Right renal cortex interstitium (tissue), 3 donors: ENCODE data around the gene KRTAP1-5. TPM values are rescaled to one million over a fixed set of nuclear protein-coding genes. Genes with fewer than 3 reads are reported as not detected.
"Not testable (repeated sequence)": the region's sequence is repeated elsewhere in the genome, so short reads cannot be mapped to it uniquely, and the experiment has no call there.

Experiments used
- DNase-seq, 3 donors: peaks; one replicate each; pipeline ENCODE4 v3.0.0-alpha.2; 2013; ENCODE audit warnings: low read depth in 3 of 3, low spot score in 2 of 3
- polyA plus RNA-seq, 3 donors: library from polyadenylated mRNA; unstranded; fragments of 120-200 nt; gene quantifications; one replicate each; pipeline ENCODE4 v1.2.1, GENCODE V29; 2013; ENCODE audit not compliant: insufficient read length in 3 of 3

Gene KRTAP1-5
- polyA plus RNA-seq, 3 donors: not detected

DNA sequence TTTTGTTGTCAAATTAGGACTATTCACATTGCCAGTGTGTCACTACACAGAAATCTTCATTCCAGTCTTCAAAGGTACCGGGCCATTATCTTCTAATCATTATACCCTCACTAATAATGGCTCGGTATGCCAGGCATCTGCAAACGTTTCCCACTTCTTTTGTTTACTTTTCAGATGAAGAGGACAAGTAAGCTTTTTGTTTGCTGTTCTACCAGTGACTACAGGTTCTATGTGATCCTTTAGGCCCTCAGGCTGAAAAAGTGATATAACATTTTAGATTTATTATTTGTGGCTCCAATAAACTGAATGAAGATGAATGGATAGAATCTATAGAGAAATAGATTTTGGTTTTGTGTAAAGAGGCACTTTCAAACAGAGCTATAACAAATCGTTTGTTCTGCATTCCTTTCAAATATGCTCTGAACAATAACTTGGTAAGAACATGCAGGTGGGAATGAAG lies 17.7 kb downstream of the KRTAP1-5 start:
- no peak for DNase-seq

DNA sequence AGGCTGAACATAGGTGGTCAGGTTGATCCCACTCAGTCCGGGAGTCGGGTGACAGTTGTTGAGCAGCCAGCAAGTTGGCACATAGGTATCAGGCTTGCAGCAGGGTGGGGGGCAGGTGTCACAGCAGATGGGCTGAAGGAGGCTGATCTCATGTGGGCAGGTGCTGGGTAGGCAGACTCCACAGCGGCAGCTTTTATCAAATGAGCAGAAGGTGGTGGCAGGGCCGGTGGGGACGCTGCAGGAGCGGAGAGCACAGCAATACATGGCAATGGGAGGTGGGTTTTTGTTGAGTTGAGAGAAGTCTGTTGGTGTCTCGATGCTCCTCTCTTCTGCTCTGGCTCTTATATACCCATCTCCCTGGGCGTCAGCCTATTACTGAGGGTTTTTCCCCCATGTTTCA lies 18.2 kb downstream of the KRTAP1-5 start, which contains the start of gene KRTAP3-1:
Gene KRTAP3-1, minus strand, starts transcription at position 318 of the 400 bp plus-strand sequence. Its CDS starts 54 bp downstream, at position 264.
- DNase-seq: no peak

DNA sequence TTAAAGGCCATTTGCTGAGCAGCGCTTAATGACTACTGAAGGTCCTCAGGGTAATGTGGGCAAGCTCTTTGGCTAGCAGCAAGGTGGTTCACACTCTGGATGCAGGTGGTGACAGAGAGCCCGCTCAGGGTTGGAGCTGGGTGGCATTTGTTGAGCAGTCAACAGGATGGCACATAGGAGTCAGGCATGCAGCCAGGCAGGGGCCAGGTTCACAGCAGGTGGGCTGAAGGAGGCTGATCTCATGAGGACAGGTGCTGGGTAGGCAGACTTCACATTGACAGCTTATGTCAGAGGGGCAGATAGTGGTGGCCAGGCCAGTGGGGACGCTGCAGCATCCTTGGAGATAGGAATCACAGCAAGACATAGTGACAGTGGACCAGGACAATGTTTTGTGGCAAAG lies 22.6 kb downstream of the KRTAP1-5 start:
- DNase-seq: no peak

DNA sequence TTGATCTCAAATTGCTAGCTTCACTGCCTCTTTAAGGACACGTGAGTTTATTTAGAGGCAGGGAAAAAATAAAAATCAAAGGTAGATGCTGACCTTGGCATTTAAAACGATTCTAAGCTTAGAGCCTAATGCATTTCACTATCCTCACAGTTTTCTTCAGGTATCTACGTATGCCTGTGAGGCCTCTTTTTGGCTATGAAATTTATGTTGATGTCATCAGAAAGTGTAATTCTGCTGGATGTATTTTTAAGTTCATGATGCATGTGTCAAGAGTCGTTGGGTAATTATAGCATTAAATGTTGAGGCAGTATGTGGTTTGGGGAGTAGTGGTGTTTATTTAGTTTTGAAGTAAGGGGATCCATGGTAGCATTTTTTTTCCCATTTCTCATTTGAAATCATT lies 23.1 kb downstream of the KRTAP1-5 start:
- DNase-seq: no peak

DNA sequence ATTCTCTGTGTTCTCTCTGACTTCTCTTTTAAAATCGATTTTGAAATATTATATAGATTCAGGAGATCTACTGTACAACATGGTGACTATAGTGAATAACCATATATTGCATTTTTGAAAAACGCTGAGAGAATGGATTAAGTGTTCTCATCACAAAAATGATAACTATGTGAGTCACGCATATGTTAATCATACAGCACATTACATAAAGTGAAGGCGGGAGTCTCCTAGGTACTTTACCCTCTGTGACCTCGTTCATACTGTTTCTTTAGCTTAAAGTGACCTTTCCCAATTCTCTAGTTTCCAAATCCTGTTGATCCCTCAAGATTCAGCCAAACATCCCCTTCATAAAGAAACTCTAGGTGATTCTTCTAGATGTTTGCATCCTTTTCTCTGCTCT lies 24.2 kb downstream of the KRTAP1-5 start:
- no peak for DNase-seq

DNA sequence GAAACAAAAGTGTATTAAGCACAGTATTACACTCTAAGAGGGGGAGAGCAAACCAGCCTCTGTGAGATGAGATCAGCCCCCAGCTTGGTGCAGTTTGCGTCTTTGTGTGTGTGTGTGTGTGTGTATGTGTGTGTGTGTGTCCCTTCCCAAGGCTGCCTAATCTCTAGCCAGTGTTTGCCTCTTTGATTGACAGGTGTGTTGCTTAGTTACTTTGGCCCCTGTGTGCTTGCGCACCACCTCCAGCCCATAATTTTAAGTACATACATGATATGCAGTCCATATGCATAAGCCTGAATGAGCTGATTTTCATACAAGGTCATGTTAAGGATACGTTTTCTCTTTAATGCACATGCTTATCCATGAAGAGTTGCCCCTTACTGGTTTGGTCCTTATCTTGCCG lies 25.2 kb downstream of the KRTAP1-5 start:
- DNase-seq: no peak

DNA sequence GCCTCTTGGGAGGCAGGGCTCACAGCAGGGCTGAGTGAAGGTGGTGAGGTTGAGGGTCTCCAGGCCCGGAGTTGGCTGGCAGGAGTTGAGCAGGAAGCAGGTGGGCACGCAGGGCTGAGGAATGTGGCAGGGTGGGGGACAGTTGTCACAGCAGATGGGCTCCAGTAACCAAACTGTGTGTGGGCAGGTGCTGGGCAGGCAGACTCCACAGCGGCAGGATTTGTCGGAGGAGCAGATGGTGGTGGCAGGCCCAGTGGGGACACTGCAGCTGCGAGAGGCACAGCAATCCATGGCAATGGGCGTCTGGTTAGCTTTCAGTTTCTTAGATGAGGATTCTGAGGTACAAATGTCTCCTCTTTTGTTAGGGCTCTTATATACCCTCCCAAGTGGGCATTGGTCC lies 27.4 kb downstream of the KRTAP1-5 start, which contains the start of gene KRTAP3-2:
Gene KRTAP3-2, minus strand, starts transcription at position 344 of the 400 bp plus-strand sequence. Its CDS starts 53 bp downstream, at position 291.
- DNase-seq: not testable (repeated sequence)

DNA sequence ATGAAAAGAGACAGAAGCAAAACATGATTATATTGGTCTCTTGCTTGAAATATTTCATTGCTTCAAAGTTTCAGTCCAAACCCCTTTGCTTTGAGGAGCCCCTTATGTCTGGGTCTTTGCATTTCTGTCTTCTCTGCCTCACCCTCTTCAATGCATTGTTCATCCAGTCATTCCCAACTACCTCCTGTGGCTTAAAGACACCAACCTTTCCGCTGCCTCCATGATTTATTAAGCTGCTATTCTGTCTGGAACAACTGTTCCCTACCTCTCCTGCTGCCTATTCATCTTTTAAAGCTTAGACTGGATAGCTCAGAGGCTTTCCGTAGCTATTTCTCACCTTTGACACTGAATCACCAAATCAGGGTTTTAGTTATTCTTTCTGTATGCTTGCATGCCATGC lies 29.6 kb downstream of the KRTAP1-5 start:
- no peak for DNase-seq

DNA sequence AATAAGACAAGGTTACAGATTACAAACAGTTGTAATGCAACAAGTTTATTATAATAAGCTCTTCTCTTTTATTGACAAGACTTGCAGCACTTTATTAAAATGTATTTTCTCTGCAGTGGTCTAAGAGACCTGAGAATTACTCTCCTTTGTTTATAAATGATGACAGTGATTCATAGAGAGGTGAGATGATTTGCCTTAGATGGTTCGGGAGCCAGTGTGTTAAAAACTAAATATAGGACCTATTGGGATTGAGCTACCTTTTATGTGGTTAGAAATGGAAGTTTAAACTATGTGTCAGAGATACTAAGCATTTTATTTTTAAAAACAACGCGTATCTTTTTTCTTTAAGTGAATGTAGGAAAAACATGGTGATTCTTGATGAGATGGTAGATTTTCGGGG lies 30.2 kb downstream of the KRTAP1-5 start:
- no peak for DNase-seq

DNA sequence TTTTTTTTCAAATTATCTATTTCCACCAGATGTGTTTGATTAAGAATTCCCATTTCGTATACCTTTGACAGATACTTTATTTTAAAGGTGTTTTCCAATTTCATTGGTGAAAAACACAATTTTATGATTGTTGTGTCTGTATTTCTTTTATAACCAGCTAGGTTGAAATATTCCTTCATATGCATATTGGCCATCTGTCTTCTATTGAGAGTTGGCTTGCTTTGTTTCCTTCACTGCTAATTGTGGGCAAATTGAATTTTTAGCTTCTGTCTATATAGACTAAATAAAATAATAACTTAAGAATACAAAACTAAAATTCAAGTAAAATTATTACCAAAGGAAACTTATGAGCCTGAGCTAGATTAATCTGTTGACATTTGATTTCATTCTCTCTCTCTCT lies 31.9 kb downstream of the KRTAP1-5 start:
- DNase-seq: no peak

DNA sequence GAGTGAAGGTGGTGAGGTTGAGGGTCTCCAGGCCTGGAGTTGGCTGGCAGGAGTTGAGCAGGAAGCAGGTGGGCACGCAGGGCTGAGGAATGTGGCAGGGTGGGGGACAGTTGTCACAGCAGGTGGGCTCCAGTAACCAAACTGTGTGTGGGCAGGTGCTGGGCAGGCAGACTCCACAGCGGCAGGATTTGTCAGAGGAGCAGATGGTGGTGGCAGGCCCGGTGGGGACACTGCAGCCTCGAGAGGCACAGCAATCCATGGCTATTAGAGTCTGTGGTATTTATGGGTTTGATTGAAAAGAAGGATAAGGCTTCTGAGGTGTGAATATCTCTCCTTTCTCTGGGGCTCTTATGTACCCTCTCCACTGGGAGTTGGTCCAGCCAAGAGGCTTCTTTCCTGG lies 33.2 kb downstream of the KRTAP1-5 start, which contains the start of gene KRTAP3-3:
Gene KRTAP3-3, minus strand, starts transcription at position 326 of the 400 bp plus-strand sequence. Its CDS starts 67 bp downstream, at position 259.
- DNase-seq: no peak

DNA sequence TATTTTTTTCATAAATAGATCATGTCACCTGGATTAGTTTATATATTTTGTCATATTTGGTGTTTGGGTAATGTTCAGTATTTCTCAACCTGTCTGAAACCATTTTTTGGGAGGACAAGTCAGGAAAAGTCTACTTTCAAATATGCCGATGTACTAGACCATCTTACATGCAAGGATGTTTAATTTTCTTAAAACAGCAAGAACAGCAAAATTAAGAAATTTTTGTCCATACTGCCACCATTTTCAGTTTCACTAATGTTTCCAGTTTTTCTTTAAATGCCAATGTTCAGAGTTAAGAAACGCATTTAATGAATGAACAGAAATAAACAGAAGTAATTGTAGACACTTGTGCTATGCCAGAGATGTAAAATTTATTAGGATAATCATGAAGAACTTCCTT lies 33.9 kb downstream of the KRTAP1-5 start:
- DNase-seq: no peak

DNA sequence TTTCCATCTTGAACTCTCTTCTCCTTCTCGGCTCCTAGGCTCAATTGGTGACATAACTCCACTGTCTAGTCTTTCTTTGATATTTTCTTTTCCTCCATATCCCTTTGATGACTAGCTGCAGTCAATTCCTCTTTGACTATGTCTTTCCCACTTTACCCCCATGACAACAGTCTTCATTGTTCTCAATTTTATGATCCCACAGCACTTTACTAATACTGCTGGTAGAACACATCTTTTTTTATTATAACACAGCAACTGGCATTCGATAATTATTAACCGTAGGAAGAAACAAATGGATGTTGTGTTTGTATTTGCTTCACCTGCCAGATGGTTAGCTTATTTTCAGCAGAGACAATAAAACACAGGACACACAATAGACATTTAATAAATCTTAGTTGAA lies 34.3 kb downstream of the KRTAP1-5 start:
- no peak for DNase-seq

DNA sequence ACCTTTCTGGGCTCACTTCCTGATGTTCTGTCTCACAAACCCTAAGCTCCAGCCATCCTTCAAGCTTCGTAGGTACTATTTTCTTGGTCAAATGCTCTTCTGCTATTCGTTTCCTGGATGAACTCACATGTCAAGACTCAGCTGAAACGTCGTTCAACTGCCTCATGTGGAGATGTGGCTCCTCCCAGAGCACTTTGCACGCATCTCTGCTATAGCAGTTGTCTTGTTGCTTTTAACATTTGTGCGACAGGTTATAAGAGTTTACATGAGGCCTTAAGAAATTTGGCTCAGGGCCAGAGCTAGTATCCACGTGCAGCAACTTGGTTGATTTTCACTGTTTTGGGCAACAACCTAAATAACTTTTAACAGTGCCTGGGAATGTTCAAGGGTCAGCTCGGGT lies 40.1 kb downstream of the KRTAP1-5 start:
- no peak for DNase-seq

DNA sequence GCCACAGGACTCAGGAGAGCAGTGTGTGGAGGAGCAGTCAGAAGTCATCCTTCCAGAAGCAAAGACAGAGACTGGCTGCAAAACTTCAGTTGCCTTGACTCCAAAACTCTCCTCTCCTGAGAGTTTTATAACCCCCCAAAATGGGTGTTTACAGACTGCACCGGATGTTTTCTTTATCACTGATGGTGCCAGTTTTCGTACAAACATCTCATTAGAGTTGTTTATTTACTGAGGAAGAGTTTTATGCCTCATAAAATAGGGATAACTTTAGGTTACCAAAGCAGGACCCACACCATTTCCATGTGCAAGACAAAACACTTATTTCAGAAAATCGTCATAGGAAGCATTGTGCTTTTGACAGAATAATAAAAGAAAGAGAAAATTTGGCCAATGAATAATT lies 42.8 kb downstream of the KRTAP1-5 start, which contains the start of gene KRT40:
Gene KRT40, minus strand, starts transcription at position 101 of the 400 bp plus-strand sequence. Its CDS starts 53 bp downstream, at position 48.
- DNase-seq: no peak

DNA sequence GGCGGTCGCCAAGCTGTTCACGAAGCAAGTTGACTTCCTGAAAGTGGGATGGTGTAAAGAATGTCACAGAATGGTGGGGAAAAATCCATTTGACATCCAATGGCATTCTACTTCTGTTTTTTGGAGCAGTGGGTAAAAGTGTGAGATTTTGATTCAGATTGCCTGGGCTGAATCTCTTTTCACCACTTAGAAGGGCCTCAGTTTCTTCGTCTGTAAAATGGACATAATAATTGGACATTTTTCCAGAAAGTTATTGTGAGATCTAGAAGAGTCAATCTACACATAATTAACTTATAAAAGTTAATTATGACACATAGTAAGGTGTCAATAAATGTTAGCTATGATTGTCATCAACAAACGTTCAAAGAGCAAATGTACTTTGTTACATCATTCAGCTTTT lies 45.9 kb downstream of the KRTAP1-5 start:
- no peak for DNase-seq

DNA sequence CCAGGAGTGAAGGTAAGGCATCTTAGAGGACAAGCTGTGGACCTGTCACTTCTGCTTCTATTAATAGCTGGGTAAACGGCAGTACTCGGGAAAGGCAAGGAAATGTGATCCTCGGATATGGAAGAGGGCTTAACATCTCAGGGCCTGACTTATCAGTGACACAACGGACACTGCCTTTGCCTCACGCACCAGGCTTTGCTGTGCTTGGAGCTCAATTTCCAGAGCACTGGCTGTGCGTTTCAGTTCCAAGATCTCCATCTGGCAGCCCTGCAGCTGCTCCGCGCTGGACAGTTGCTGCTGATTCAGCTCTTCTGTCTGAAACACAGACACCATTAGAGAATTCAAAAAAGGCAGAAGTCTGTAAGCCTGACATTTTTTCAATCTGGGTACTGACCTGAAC lies 46.4 kb downstream of the KRTAP1-5 start:
- DNase-seq: peak in 1 of 3 donors; percentile 10

DNA sequence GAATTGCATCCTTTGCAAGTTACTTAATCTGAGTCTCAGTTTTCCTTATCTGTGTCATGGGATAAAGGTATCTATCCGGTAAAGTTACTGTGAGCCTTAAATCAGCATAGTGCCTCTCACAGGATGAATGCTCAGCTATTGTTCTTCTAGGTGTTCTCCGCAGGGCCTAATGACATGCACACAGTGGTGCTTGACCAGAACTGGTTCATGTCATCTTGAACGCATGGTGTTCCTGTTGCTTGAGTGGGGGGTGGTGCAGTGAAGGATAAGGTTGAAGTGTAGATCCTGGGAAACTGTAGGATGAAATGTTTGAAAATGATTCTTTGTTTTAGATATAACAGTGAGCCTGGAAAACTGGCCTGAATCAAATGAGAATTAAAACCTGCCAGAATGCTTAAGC lies 46.9 kb downstream of the KRTAP1-5 start:
- DNase-seq: no peak

DNA sequence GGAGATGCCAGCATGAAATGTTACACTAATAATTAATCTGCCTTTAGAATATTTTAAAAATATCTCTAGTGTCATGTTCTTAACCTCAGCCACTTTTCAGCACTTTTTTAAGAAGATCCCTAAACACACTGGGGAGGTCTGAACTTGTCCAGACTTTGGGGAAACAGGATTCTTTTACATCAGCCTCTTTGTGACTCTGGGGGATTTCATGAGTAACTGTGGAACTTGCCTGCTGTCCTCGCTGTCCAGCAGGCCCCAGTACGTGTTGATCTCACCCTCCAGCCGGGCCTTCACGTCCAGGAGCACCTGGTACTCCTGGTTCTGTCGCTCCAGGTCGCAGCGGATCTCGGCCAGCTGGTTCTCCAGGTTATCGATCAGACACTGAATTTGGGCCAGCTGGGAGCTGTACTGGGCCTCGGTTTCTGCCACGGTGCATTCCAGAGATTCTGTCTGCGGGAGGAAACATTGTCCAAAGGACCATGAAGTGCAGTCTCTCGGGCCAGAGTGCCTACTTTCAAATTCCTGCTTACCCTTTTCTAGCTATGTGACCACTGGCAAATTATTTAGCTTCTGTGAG lies 48.3 kb downstream of the KRTAP1-5 start:
- no peak for DNase-seq
